Vagina (tissue), 2 donors: Measurements from ENCODE around the gene DUXB.

Experiments used
- CTCF ChIP-seq, 3 experiments: fragments of 450-650 bp in 2 of 3; fragments of 200-600 bp in 1 of 3; sonication (generic) in 1 of 3; IDR thresholded peaks; one replicate each; pipeline ENCODE4 v1.5.1; 2017 to 2019; ENCODE audit warnings: antibody characterized with exemption in 3 of 3, mild to moderate bottlenecking in 2 of 3, moderate library complexity in 2 of 3
- POLR2A ChIP-seq, 2 donors: fragments of 450-650 bp; IDR thresholded peaks; one replicate each; pipeline ENCODE4 v1.6.1; 2017; ENCODE audit warnings: antibody characterized with exemption in 2 of 2, mild to moderate bottlenecking in 2 of 2, moderate library complexity in 2 of 2
- POLR2AphosphoS5 ChIP-seq, 2 donors: sonication (generic); formaldehyde crosslinking; IDR thresholded peaks; one replicate each; pipeline ENCODE4 v1.9.0; 2017; ENCODE audit warnings: antibody characterized with exemption in 2 of 2, mild to moderate bottlenecking in 2 of 2, low read depth in 1 of 2; ENCODE audit not compliant: insufficient read depth in 1 of 2

- TF ChIP-seq CTCF (IDR thresholded peaks at IDR 0.05): no peak
- no peak for TF ChIP-seq POLR2A (IDR thresholded peaks at IDR 0.05)
- no peak for TF ChIP-seq POLR2AphosphoS5 (IDR thresholded peaks at IDR 0.05; ENCODE audit: insufficient read depth in 1 of 2, low read depth in 1 of 2)
Observed at GRCh38 chr16:75727221-75727620, 26.0 kb upstream of the DUXB start.
